CD4-positive, alpha-beta T cell (primary cell): ENCODE measurements around the gene TC2N. TPM values are rescaled to one million over a fixed set of nuclear protein-coding genes. Genes with fewer than 3 reads are reported as not detected.

Experiments
- ATAC-seq: fragments of 200-7000 bp; cut with Tn5 transposase; one replicate; pipeline ENCODE4 v1.10.0; 2022; ENCODE audit warnings: mild to moderate bottlenecking; ENCODE audit not compliant: poor library complexity
- CTCF ChIA-PET: fragments of 350-600 bp; sonication (Branson Sonifier 250); formaldehyde crosslinking; loops from one replicate; lab custom pipeline; 2021; ENCODE audit warnings: antibody characterized with exemption, inconsistent platforms; lab: Charles Lee
- POLR2A ChIA-PET: fragments of 350-600 bp; sonication (Branson Sonifier 250); formaldehyde crosslinking; loops from one replicate; lab custom pipeline; 2021; ENCODE audit warnings: antibody characterized with exemption, inconsistent platforms; lab: Charles Lee
- DNase-seq, 14 experiments: peaks; one replicate each; pipeline ENCODE4 v3.0.0-alpha.2; 2013 to 2020; ENCODE audit warnings: mixed read lengths in 2 of 14
- H3K27ac ChIP-seq, 2 donors: one replicate each; pipeline versions ENCODE4 v1.5.1 to v1.7.0; 2013; ENCODE audit warnings: low read length in 2 of 2, low read depth in 1 of 2, mild to moderate bottlenecking in 1 of 2
- H3K27me3 ChIP-seq, 2 experiments: 1 replicate in 1 of 2; 2 replicates in 1 of 2; pipeline versions ENCODE4 v1.6.1 to v1.7.0; 2013; ENCODE audit warnings: low read length in 2 of 2, control low read depth in 1 of 2, mild to moderate bottlenecking in 1 of 2, moderate library complexity in 1 of 2; ENCODE audit not compliant: insufficient read depth in 2 of 2, control insufficient read depth in 1 of 2
- H3K36me3 ChIP-seq: one replicate; pipeline ENCODE4 v1.6.1; 2013; ENCODE audit warnings: low read length, control low read depth; ENCODE audit not compliant: insufficient read depth
- H3K4me1 ChIP-seq: one replicate; pipeline ENCODE4 v1.6.1; 2013; ENCODE audit warnings: low read length, control low read depth; ENCODE audit not compliant: insufficient read depth
- H3K4me3 ChIP-seq: one replicate; pipeline ENCODE4 v1.5.1; 2013; ENCODE audit warnings: mild to moderate bottlenecking, low read length, moderate library complexity
- H3K9me3 ChIP-seq, 2 experiments: 1 replicate in 1 of 2; 2 replicates in 1 of 2; pipeline versions ENCODE4 v1.6.1 to v1.7.0; 2013; ENCODE audit warnings: low read length in 2 of 2, mild to moderate bottlenecking in 2 of 2, control low read depth in 1 of 2, moderate library complexity in 1 of 2; ENCODE audit not compliant: control insufficient read depth in 1 of 2, insufficient read depth in 1 of 2
- H3K27ac Mint-ChIP-seq: one replicate; pipeline ENCODE4 v1.8.0; 2020; ENCODE audit warnings: mixed read lengths
- H3K27me3 Mint-ChIP-seq: one replicate; pipeline ENCODE4 v1.8.0; 2021; ENCODE audit warnings: mixed read lengths
- H3K36me3 Mint-ChIP-seq: one replicate; pipeline ENCODE4 v1.8.0; 2021; ENCODE audit warnings: low read depth, mixed read lengths
- H3K4me1 Mint-ChIP-seq: one replicate; pipeline ENCODE4 v1.8.0; 2021; ENCODE audit warnings: low read depth, mixed read lengths
- H3K4me3 Mint-ChIP-seq: one replicate; pipeline ENCODE4 v1.8.0; 2020; ENCODE audit warnings: mild to moderate bottlenecking, mixed read lengths
- H3K9me3 Mint-ChIP-seq: one replicate; pipeline ENCODE4 v1.8.0; 2020; ENCODE audit warnings: mixed read lengths
- CTCF ChIP-seq: fragments of 200-600 bp; IDR thresholded peaks from one replicate; pipeline ENCODE4 v1.8.0; 2022; ENCODE audit warnings: antibody characterized with exemption, mild to moderate bottlenecking
- intact Hi-C, 2 experiments: fragments of 100-400 bp; cut with DNase I in 1 of 2; cut with micrococcal nuclease in 1 of 2; formaldehyde crosslinking; loops; one replicate each; pipeline versions ENCODE4 v1.15.1 to v1.9.0; 2023 to 2025; cut with DNase I, micrococcal nuclease
- total RNA-seq, 174 experiments: library from RNA in 2 of 174; stranded (reverse) in 2 of 174; gene quantifications; one replicate each; pipeline ENCODE4 v1.2.3 and lab custom pipeline; 2021 to 2026

Gene TC2N
- total RNA-seq, 2 experiments from 2014 or later = 129 to 138 TPM

- no peaks in the 10 kb centered on the region for H3K27me3 Mint-ChIP-seq
- no peaks in the 10 kb centered on the region for H3K9me3 ChIP-seq
- intact Hi-C loops = no loop called here
- no peak for TF ChIP-seq CTCF
- no peaks in the 10 kb centered on the region for H3K27me3 ChIP-seq
- DNase-seq = no peak
- no peak overlapping the region for H3K4me3 ChIP-seq
- no peak for ATAC-seq
- H3K27ac ChIP-seq = no peak overlapping the region
- no peaks in the 10 kb centered on the region for H3K36me3 ChIP-seq
- H3K9me3 Mint-ChIP-seq = no peaks in the 10 kb centered on the region
- ChIA-PET POLR2A (no interaction called here), CTCF (no interaction called here)
- no peaks in the 10 kb centered on the region for H3K4me1 Mint-ChIP-seq
- H3K27ac Mint-ChIP-seq = no peak overlapping the region
- no peak overlapping the region for H3K4me3 Mint-ChIP-seq
- no peaks in the 10 kb centered on the region for H3K4me1 ChIP-seq
- no peaks in the 10 kb centered on the region for H3K36me3 Mint-ChIP-seq
Measured at GRCh38 chr14:91737619-91738018, 129.7 kb downstream of the TC2N start.

DNA sequence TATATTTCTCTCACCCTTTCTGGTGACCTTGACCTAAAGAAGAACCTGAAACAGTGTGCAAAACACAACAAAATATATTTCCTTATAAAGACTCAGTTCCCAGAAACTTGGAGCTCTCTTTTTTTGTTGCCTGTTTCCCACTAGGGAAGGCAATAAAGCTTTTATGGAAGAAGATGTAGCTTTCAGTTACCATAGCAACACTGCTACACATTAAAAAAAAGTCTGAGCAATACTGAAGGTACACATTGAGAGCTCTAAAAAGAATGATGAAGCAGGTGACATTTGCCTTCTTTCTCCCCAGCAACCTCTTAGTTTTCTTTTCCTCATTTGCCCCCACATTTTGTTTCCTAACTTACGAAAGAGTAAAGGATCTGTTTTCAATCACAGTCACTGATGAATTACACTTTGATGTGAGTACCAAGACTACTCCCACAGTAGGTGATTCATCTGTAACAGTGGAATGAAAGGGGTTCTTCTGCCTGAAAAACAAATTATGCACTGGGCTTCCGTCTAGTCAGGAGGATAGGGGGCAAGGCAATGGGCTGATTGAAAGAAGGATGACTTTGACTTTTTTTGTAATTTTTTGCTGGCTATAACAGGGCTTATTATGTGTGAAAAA lies 134.4 kb downstream of the TC2N start:
- ChIA-PET POLR2A (no interaction called here), CTCF (no interaction called here)
- intact Hi-C loops = no loop called here
- Histone ChIP-seq H3K9me3 (no peaks in the 10 kb centered on the region), H3K27ac (no peak overlapping the region), H3K4me3 (no peak overlapping the region), H3K4me1 (no peaks in the 10 kb centered on the region), H3K36me3 (no peaks in the 10 kb centered on the region), H3K27me3 (no peaks in the 10 kb centered on the region)
- ATAC-seq (no peak), DNase-seq (no peak)
- Mint-ChIP-seq H3K27ac (no peak overlapping the region), H3K9me3 (no peaks in the 10 kb centered on the region), H3K4me1 (no peaks in the 10 kb centered on the region), H3K27me3 (no peaks in the 10 kb centered on the region), H3K36me3 (no peaks in the 10 kb centered on the region), H3K4me3 (no peak overlapping the region)
- no peak for TF ChIP-seq CTCF

DNA sequence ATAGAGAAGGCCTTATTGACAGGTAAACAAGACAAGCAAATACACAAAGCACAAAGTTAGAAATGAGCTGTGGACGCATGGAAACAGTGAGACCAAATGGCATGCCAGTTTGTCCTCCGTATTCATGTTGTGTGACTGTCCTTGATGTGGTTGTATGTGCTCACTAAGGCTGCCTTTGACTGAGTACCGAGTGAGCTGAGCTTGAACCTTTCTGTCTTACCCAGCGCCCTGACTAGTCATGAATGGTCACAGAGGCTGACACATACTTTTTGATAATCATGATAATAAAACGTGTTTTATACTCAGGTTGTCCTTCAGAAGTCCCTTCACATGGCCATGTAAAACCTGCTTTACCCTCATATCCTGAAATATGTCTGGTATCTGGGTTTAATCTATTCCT lies 134.9 kb downstream of the TC2N start:
- Histone ChIP-seq H3K27me3 (no peaks in the 10 kb centered on the region), H3K4me3 (no peak overlapping the region), H3K4me1 (no peaks in the 10 kb centered on the region), H3K36me3 (no peaks in the 10 kb centered on the region), H3K27ac (no peak overlapping the region), H3K9me3 (no peaks in the 10 kb centered on the region)
- no peak overlapping the region for H3K4me3 Mint-ChIP-seq
- no peaks in the 10 kb centered on the region for H3K9me3 Mint-ChIP-seq
- ATAC-seq (no peak), DNase-seq (no peak)
- ChIA-PET CTCF (no interaction called here), POLR2A (interaction anchor here (0.5 kb wide), 1 partner anchor 132 kb away, joined by 3 read pairs; no protein-coding TSS in a partner anchor)
- H3K27me3 Mint-ChIP-seq = no peaks in the 10 kb centered on the region
- intact Hi-C loops = no loop called here
- no peaks in the 10 kb centered on the region for H3K36me3 Mint-ChIP-seq
- no peak overlapping the region for H3K27ac Mint-ChIP-seq
- no peaks in the 10 kb centered on the region for H3K4me1 Mint-ChIP-seq
- no peak for TF ChIP-seq CTCF
